ENCODE data around the gene ARHGAP10. TPM values are rescaled to one million over a fixed set of nuclear protein-coding genes. Genes with fewer than 3 reads are reported as not detected.

The ARHGAP10 gene
- total RNA-seq, 2 donors from 2014 or later = 23.9 to 28.7 TPM

- intact Hi-C loops (cut with DNase I) = no loop called here
- H3K4me1 ChIP-seq = no peaks in the 10 kb centered on the region
- WGBS, 2 donors = 75 to 88% methylated on average over 3 of the region's 3 CpGs
- no peaks in the 10 kb centered on the region for H3K27me3 ChIP-seq
- DNase-seq (no peak), ATAC-seq (no peak)
- H3K27ac ChIP-seq = no peak overlapping the region
- H3K9me3 ChIP-seq = no peaks in the 10 kb centered on the region
- no peak overlapping the region for H3K4me3 ChIP-seq
- no peak for TF ChIP-seq POLR2A (IDR thresholded peaks at IDR 0.05)
- TF ChIP-seq, protein P1, sequence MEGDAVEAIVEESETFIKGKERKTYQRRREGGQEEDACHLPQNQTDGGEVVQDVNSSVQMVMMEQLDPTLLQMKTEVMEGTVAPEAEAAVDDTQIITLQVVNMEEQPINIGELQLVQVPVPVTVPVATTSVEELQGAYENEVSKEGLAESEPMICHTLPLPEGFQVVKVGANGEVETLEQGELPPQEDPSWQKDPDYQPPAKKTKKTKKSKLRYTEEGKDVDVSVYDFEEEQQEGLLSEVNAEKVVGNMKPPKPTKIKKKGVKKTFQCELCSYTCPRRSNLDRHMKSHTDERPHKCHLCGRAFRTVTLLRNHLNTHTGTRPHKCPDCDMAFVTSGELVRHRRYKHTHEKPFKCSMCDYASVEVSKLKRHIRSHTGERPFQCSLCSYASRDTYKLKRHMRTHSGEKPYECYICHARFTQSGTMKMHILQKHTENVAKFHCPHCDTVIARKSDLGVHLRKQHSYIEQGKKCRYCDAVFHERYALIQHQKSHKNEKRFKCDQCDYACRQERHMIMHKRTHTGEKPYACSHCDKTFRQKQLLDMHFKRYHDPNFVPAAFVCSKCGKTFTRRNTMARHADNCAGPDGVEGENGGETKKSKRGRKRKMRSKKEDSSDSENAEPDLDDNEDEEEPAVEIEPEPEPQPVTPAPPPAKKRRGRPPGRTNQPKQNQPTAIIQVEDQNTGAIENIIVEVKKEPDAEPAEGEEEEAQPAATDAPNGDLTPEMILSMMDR (IDR thresholded peaks at IDR 0.05) = no peak
- no peaks in the 10 kb centered on the region for H3K36me3 ChIP-seq (replicated peaks in 1 of 2; ENCODE audit: insufficient read depth in 1 of 2, low read depth in 2 of 2)
Observed at GRCh38 chr4:147980586-147980985, 248.7 kb downstream of the ARHGAP10 start.

GRCh38 chr4:147981305-147981704 is 249.4 kb downstream of the ARHGAP10 start:
- Histone ChIP-seq H3K36me3 (replicated peaks in 1 of 2; ENCODE audit: insufficient read depth in 1 of 2, low read depth in 2 of 2) (no peaks in the 10 kb centered on the region), H3K9me3 (no peaks in the 10 kb centered on the region), H3K4me1 (no peaks in the 10 kb centered on the region), H3K27ac (no peak overlapping the region), H3K27me3 (no peaks in the 10 kb centered on the region), H3K4me3 (no peak overlapping the region)
- no peak for DNase-seq
- ATAC-seq = no peak
- intact Hi-C loops (cut with DNase I) = no loop called here
- TF ChIP-seq POLR2A (IDR thresholded peaks at IDR 0.05) = no peak
- TF ChIP-seq, protein P1 (IDR thresholded peaks at IDR 0.05) = no peak
- WGBS, 2 donors = 85 to 96% methylated on average over 1 of the region's 1 CpG

DNA sequence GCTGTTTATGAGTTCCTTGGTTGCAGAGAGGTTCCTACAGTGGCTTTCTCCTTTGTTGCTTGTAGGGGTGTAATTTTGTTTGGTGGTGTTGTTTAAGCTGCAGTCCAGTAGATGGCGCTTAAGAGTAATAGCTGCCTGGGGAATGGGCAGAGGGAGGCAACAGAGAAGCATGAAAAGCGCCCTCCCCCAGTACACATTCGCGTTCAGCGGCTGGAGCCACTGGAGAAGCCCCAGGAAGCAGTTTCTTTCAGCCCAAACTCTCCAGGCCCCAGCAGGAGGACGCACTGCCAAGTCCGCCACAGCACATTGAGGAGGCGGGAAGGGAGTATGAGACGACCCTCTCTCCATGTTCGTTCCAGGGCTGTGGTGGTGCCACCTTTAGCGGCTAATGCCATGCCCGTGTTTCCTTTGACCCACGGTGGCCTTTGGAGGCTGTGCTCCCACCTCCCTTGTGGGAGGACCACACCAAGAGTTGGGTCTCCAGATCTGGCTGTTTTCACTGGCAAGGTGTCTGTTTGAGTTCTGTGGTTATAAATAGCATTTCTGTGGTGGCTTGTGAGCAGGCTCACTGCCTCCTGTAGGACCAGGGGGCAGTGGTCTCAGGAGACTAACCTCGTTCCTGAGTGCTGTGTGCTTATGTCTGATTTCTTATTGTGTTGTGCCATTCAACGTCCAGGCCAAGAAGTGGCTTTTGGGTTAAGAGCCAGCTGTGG is 252.3 kb downstream of the ARHGAP10 start:
- DNase-seq (peak in 1 of 4 donors; percentile 8), ATAC-seq (no peak)
- H3K27me3 ChIP-seq = no peaks in the 10 kb centered on the region
- intact Hi-C loops (cut with DNase I) = no loop called here
- no peaks in the 10 kb centered on the region for H3K4me1 ChIP-seq
- WGBS, 2 donors = 82 to 83% methylated on average over 12 to 15 of the region's 15 CpGs
- no peaks in the 10 kb centered on the region for H3K9me3 ChIP-seq
- TF ChIP-seq, protein P1 (IDR thresholded peaks at IDR 0.05) = peak in 6 of 7 experiments; percentile 31 to 53 (median 48)
- no peak for TF ChIP-seq POLR2A (IDR thresholded peaks at IDR 0.05)
- H3K36me3 ChIP-seq (replicated peaks in 1 of 2; ENCODE audit: insufficient read depth in 1 of 2, low read depth in 2 of 2) = no peaks in the 10 kb centered on the region
- H3K4me3 ChIP-seq = no peak overlapping the region
- H3K27ac ChIP-seq = no peak overlapping the region

- no peaks in the 10 kb centered on the region for H3K4me1 ChIP-seq
- no peak overlapping the region for H3K4me3 ChIP-seq
- TF ChIP-seq, protein P1 (IDR thresholded peaks at IDR 0.05) = no peak
- TF ChIP-seq POLR2A (IDR thresholded peaks at IDR 0.05) = no peak
- DNase-seq (no peak), ATAC-seq (no peak)
- no peak overlapping the region for H3K27ac ChIP-seq
- H3K36me3 ChIP-seq (replicated peaks in 1 of 2; ENCODE audit: insufficient read depth in 1 of 2, low read depth in 2 of 2) = no peaks in the 10 kb centered on the region
- no peaks in the 10 kb centered on the region for H3K27me3 ChIP-seq
- no peaks in the 10 kb centered on the region for H3K9me3 ChIP-seq
- intact Hi-C loops (cut with DNase I) = no loop called here
- 100% methylated on average over 1 to 2 of the region's 2 CpGs for WGBS, 2 donors
Observed at GRCh38 chr4:147984778-147985138, 252.9 kb downstream of the ARHGAP10 start.

DNA sequence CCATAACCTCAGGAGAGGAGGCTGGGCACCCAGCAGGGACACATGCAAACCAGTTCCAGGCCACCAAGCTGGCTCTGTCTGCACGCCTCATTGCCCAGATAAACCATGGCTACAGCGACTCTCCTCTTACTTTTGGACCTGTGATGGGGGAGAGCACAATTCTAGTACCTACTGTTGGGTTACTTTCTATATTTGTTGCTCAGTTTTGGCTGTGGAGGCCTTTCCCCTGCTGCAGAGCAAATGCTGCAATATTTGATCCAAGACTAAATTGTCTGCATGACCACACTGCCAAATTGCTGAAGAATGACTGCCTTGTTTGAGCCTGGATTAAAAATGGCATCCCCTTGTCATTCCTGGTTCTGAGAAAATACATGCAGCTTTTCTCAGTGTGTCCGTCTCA is 253.5 kb downstream of the ARHGAP10 start:
- Histone ChIP-seq H3K4me1 (no peaks in the 10 kb centered on the region), H3K27me3 (no peaks in the 10 kb centered on the region), H3K9me3 (no peaks in the 10 kb centered on the region), H3K36me3 (replicated peaks in 1 of 2; ENCODE audit: insufficient read depth in 1 of 2, low read depth in 2 of 2) (no peaks in the 10 kb centered on the region), H3K27ac (no peak overlapping the region), H3K4me3 (no peak overlapping the region)
- ATAC-seq (no peak), DNase-seq (no peak)
- 94 to 100% methylated on average over 3 of the region's 3 CpGs for WGBS, 2 donors
- intact Hi-C loops (cut with DNase I) = no loop called here
- TF ChIP-seq, protein P1 (IDR thresholded peaks at IDR 0.05) = no peak
- no peak for TF ChIP-seq POLR2A (IDR thresholded peaks at IDR 0.05)
